ENCODE results near the gene SKI. TPM values are rescaled to one million over a fixed set of nuclear protein-coding genes. Genes with fewer than 3 reads are reported as not detected.

SKI gene
- total and polyA plus RNA-seq, 9 of the 15 experiments (the other 6 are each of a cell fraction or from before 2014, with no cell fraction given) = 0.10 to 60.5 (median 4.6) TPM

DNA sequence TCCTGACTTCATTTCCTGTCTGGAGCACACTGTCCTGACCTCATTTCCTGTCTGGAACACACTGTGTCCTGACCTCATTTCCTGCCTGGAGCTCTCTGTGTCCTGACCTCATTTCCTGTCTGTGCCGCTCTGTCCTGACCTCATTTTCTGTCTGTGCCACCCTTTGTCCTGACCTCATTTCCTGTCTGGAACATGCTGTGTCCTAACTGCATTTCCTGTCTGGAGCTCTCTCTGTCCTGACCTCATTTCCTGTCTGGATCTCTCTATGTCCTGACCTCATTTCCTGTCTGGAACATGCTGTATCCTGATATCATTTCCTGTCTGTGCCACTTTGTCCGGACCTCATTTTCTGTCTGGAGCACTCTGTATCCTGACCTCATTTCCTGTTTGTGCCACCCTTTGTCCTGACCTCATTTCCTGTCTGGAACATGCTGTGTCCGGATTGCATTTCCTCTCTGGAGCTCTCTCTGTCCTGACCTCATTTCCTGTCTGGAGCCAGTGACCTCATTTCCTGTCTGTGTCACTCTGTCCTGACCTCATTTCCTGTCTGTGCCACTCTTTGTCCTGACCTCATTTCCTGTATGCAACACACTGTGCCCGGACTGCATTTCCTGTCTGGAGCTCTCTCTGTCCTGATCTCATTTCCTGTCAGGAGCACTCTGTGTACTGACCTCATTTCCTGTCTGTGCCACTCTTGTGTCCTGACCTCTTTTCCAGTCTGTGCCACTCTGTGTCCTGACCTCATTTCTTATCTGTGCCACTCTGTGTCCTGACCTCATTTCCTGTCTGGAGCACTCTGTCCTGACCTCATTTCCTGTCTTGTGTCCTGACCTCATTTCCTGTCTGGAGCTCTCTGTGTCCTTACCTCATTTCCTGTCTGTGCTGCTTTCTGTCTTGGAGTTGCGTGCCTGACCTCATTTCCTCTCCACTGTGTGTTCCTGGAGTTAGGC is 27.6 kb downstream of the SKI start (continued):
- TF ChIP-seq DACH1 (IDR thresholded peaks at IDR 0.05; ENCODE audit: partially characterized antibody) (no peak), MBD2 (IDR thresholded peaks at IDR 0.05; ENCODE audit: borderline replicate concordance, low read depth) (no peak), POLR2AphosphoS2 (IDR thresholded peaks at IDR 0.05; ENCODE audit: low read length) (no peak), ARNT (IDR thresholded peaks at IDR 0.05) (peak; percentile 75 to 80; a peak in 3 of 4 replicates), BCL6 (CRISPR knock-in tag; IDR thresholded peaks at IDR 0.05) (no peak), CSDE1 (IDR thresholded peaks at IDR 0.05) (peak in 1 of 2 experiments; percentile 70; a peak in 1 of 4 replicates), ZNF3 (CRISPR knock-in tag; IDR thresholded peaks at IDR 0.05) (no peak), ZNF699 (CRISPR knock-in tag; IDR thresholded peaks at IDR 0.05; ENCODE audit: insufficient replicate concordance) (no peak), ZSCAN29 (IDR thresholded peaks at IDR 0.05) (no peak), ZNF780A (CRISPR knock-in tag; IDR thresholded peaks at IDR 0.05) (no peak), OTX1 (CRISPR knock-in tag; IDR thresholded peaks at IDR 0.05) (no peak), FOXM1 (IDR thresholded peaks at IDR 0.05; ENCODE audit: low read depth) (peak; percentile 22; the same call in 1 of the 2 replicates), FOXM1 (CRISPR knock-in tag; IDR thresholded peaks at IDR 0.05; ENCODE audit: low read depth) (no peak), MXI1 (IDR thresholded peaks at IDR 0.05; ENCODE audit: low read depth, low read length) (no peak), ELF1 (tag; IDR thresholded peaks at IDR 0.05) (peak; percentile 84), MYBL2 (IDR thresholded peaks at IDR 0.05; ENCODE audit: low read depth) (no peak), MYBL2 (CRISPR knock-in tag; IDR thresholded peaks at IDR 0.05; ENCODE audit: borderline replicate concordance) (no peak), ZNF589 (CRISPR knock-in tag; IDR thresholded peaks at IDR 0.05; ENCODE audit: low read depth) (peak; percentile 65; the same call in 1 of the 2 replicates), CCNT2 (IDR thresholded peaks at IDR 0.05; ENCODE audit: borderline replicate concordance, extremely low read depth, insufficient read length, low read depth, low read length) (no peak), ZNF24 (IDR thresholded peaks at IDR 0.05) (no peak), RHOXF2B (CRISPR knock-in tag; conservative IDR thresholded peaks at IDR 0.05) (no peak)
- TF ChIP-seq, protein P1, sequence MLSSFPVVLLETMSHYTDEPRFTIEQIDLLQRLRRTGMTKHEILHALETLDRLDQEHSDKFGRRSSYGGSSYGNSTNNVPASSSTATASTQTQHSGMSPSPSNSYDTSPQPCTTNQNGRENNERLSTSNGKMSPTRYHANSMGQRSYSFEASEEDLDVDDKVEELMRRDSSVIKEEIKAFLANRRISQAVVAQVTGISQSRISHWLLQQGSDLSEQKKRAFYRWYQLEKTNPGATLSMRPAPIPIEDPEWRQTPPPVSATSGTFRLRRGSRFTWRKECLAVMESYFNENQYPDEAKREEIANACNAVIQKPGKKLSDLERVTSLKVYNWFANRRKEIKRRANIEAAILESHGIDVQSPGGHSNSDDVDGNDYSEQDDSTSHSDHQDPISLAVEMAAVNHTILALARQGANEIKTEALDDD (IDR thresholded peaks at IDR 0.05) = no peak
- TF ChIP-seq, protein P2, sequence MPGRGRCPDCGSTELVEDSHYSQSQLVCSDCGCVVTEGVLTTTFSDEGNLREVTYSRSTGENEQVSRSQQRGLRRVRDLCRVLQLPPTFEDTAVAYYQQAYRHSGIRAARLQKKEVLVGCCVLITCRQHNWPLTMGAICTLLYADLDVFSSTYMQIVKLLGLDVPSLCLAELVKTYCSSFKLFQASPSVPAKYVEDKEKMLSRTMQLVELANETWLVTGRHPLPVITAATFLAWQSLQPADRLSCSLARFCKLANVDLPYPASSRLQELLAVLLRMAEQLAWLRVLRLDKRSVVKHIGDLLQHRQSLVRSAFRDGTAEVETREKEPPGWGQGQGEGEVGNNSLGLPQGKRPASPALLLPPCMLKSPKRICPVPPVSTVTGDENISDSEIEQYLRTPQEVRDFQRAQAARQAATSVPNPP (IDR thresholded peaks at IDR 0.05; ENCODE audit: borderline replicate concordance, insufficient read depth, insufficient read length) = no peak
- TF ChIP-seq, protein P3, sequence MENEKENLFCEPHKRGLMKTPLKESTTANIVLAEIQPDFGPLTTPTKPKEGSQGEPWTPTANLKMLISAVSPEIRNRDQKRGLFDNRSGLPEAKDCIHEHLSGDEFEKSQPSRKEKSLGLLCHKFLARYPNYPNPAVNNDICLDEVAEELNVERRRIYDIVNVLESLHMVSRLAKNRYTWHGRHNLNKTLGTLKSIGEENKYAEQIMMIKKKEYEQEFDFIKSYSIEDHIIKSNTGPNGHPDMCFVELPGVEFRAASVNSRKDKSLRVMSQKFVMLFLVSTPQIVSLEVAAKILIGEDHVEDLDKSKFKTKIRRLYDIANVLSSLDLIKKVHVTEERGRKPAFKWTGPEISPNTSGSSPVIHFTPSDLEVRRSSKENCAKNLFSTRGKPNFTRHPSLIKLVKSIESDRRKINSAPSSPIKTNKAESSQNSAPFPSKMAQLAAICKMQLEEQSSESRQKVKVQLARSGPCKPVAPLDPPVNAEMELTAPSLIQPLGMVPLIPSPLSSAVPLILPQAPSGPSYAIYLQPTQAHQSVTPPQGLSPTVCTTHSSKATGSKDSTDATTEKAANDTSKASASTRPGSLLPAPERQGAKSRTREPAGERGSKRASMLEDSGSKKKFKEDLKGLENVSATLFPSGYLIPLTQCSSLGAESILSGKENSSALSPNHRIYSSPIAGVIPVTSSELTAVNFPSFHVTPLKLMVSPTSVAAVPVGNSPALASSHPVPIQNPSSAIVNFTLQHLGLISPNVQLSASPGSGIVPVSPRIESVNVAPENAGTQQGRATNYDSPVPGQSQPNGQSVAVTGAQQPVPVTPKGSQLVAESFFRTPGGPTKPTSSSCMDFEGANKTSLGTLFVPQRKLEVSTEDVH (IDR thresholded peaks at IDR 0.05; ENCODE audit: low read depth, partially characterized antibody) = peak; percentile 92

Data from K562 (cell line).